CD4-positive, alpha-beta memory T cell (primary cell): Measurements from ENCODE around the gene IGFBP3. TPM values are rescaled to one million over a fixed set of nuclear protein-coding genes. Genes with fewer than 3 reads are reported as not detected.

Experiments used
- CTCF ChIA-PET: fragments of 350-600 bp; sonication (Branson Sonifier 250); formaldehyde crosslinking; loops from one replicate; lab custom pipeline; 2021; ENCODE audit warnings: inconsistent platforms; ENCODE audit not compliant: partially characterized antibody; lab: Charles Lee
- POLR2A ChIA-PET: fragments of 350-600 bp; sonication (Branson Sonifier 250); formaldehyde crosslinking; loops from one replicate; lab custom pipeline; 2021; ENCODE audit not compliant: partially characterized antibody; lab: Charles Lee
- DNase-seq, 5 donors: peaks; one replicate each; pipeline versions ENCODE4 v3.0.0 to v3.0.0-alpha.2; 2020 to 2022; ENCODE audit warnings: mixed read lengths in 1 of 5
- H3K27ac ChIP-seq: one replicate; pipeline ENCODE4 v1.7.0; 2013; ENCODE audit warnings: low read depth, low read length
- H3K27me3 ChIP-seq: 2 replicates; pipeline ENCODE4 v1.7.0; 2013; ENCODE audit warnings: mild to moderate bottlenecking, low read length, moderate library complexity; ENCODE audit not compliant: insufficient read depth
- H3K36me3 ChIP-seq: 2 replicates; pipeline ENCODE4 v1.7.0; 2013; ENCODE audit warnings: mild to moderate bottlenecking, low read length, moderate library complexity; ENCODE audit not compliant: insufficient read depth
- H3K4me1 ChIP-seq: 2 replicates; pipeline ENCODE4 v1.7.0; 2013; ENCODE audit warnings: mild to moderate bottlenecking, low read length, moderate library complexity; ENCODE audit not compliant: insufficient read depth
- H3K4me3 ChIP-seq, 2 donors: one replicate each; pipeline ENCODE4 v1.7.0; 2013; ENCODE audit warnings: low read length in 2 of 2, mild to moderate bottlenecking in 1 of 2
- H3K9me3 ChIP-seq, 2 donors: one replicate each; pipeline ENCODE4 v1.7.0; 2013; ENCODE audit warnings: low read length in 2 of 2, control low read depth in 1 of 2; ENCODE audit not compliant: control insufficient read depth in 1 of 2
- H3K27ac Mint-ChIP-seq, 7 donors: one replicate each; pipeline ENCODE4 v1.8.0; 2020 to 2021; ENCODE audit warnings: mixed read lengths in 7 of 7, mild to moderate bottlenecking in 6 of 7, inconsistent platforms in 3 of 7, moderate library complexity in 3 of 7
- H3K27me3 Mint-ChIP-seq, 2 donors: one replicate each; pipeline ENCODE4 v1.8.0; 2020 to 2021; ENCODE audit warnings: mixed read lengths in 2 of 2
- H3K36me3 Mint-ChIP-seq, 2 donors: one replicate each; pipeline ENCODE4 v1.8.0; 2020 to 2021; ENCODE audit warnings: mixed read lengths in 2 of 2, inconsistent platforms in 1 of 2, mild to moderate bottlenecking in 1 of 2
- H3K4me1 Mint-ChIP-seq, 4 donors: one replicate each; pipeline ENCODE4 v1.8.0; 2020 to 2021; ENCODE audit warnings: mixed read lengths in 4 of 4, mild to moderate bottlenecking in 1 of 4
- H3K4me3 Mint-ChIP-seq, 8 donors: one replicate each; pipeline ENCODE4 v1.8.0; 2020 to 2021; ENCODE audit warnings: mixed read lengths in 8 of 8, mild to moderate bottlenecking in 7 of 8, moderate library complexity in 6 of 8, inconsistent platforms in 3 of 8
- H3K9me3 Mint-ChIP-seq, 8 donors: one replicate each; pipeline ENCODE4 v1.8.0; 2020 to 2021; ENCODE audit warnings: mixed read lengths in 8 of 8, mild to moderate bottlenecking in 5 of 8, inconsistent platforms in 3 of 8, moderate library complexity in 1 of 8
- intact Hi-C: fragments of 100-400 bp; cut with micrococcal nuclease; formaldehyde crosslinking; loops from one replicate; pipeline ENCODE4 v1.15.1; 2023
- polyA plus RNA-seq, 2 donors: library from polyadenylated mRNA; unstranded; fragments of 300-500 nt; fragmentation: Illumina TruSeq; gene quantifications; one replicate each; pipeline ENCODE4 v1.2.3, GENCODE V29; 2021
- total RNA-seq, 2 experiments: library from RNA; stranded (reverse); gene quantifications; one replicate each; pipeline ENCODE4 v1.2.3, GENCODE V29; 2021

The IGFBP3 gene
- total and polyA plus RNA-seq, 4 experiments from 2014 or later: 10.4 to 19.0 (median 15.6) TPM

DNA sequence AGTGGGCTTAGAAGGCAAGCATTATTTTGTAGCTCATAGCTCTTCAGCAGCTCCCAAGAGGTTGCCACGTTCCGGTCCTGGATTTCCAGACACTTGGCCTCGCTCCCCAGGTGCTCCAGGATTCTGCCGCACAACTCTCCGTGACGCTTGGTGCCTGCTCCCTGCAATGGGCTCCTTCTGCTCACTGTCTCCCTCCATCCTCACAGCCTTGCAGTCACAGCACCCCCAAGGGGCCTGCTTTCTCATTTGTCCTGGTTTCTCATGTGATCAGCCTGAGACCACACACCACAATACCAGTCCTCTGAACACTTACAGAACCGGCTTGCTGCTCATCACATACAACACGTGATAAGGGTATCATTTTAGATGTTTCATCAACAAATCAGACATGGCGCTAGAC, 9.8 kb downstream of the IGFBP3 start:
- intact Hi-C loops: no loop called here
- H3K9me3 Mint-ChIP-seq: no peaks in the 10 kb centered on the region
- H3K4me3 Mint-ChIP-seq: no peak overlapping the region
- CTCF ChIA-PET: no interaction called here
- Histone ChIP-seq H3K27ac (no peak overlapping the region), H3K27me3 (no peaks in the 10 kb centered on the region), H3K9me3 (no peaks in the 10 kb centered on the region), H3K4me3 (no peak overlapping the region), H3K36me3 (no peaks in the 10 kb centered on the region), H3K4me1 (no peaks in the 10 kb centered on the region)
- H3K27me3 Mint-ChIP-seq: peaks cover 2 to 3% of the 10 kb centered on the region in 2 donors
- no peak for DNase-seq
- H3K36me3 Mint-ChIP-seq: peaks cover 0 to 1% of the 10 kb centered on the region in 2 donors
- peaks cover 0 to 4% (median 0%) of the 10 kb centered on the region in 4 donors for H3K4me1 Mint-ChIP-seq
- POLR2A ChIA-PET: no interaction called here
- H3K27ac Mint-ChIP-seq: no peak overlapping the region

DNA sequence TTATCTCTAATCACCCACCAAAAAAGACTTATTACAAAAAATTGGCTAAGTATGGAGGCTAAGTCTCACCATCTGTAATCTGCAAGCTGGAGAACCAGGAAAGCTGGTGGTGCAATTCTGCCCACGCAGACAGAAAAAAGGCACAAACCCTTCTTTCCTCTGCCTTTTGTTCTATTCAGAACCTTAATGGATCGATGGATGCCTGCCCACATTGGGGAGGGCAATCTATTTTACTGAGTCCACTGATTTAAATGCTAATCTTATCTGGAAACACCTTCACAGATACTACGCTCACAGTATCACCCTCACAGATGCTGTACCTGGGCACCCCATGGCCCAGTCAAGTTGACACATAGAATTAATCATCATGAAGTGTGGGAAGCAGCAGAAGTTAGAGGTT, 10.2 kb downstream of the IGFBP3 start:
- H3K4me1 Mint-ChIP-seq: peaks cover 0 to 2% (median 0%) of the 10 kb centered on the region in 4 donors
- ChIA-PET CTCF (no interaction called here), POLR2A (no interaction called here)
- Histone ChIP-seq H3K9me3 (no peaks in the 10 kb centered on the region), H3K27ac (no peak overlapping the region), H3K36me3 (no peaks in the 10 kb centered on the region), H3K4me1 (no peaks in the 10 kb centered on the region), H3K27me3 (no peaks in the 10 kb centered on the region), H3K4me3 (no peak overlapping the region)
- intact Hi-C loops: no loop called here
- H3K27ac Mint-ChIP-seq: no peak overlapping the region
- DNase-seq: no peak
- no peaks in the 10 kb centered on the region for H3K9me3 Mint-ChIP-seq
- no peak overlapping the region for H3K4me3 Mint-ChIP-seq
- peaks cover 2% of the 10 kb centered on the region in 2 donors for H3K27me3 Mint-ChIP-seq
- peaks cover 0 to 1% of the 10 kb centered on the region in 2 donors for H3K36me3 Mint-ChIP-seq

DNA sequence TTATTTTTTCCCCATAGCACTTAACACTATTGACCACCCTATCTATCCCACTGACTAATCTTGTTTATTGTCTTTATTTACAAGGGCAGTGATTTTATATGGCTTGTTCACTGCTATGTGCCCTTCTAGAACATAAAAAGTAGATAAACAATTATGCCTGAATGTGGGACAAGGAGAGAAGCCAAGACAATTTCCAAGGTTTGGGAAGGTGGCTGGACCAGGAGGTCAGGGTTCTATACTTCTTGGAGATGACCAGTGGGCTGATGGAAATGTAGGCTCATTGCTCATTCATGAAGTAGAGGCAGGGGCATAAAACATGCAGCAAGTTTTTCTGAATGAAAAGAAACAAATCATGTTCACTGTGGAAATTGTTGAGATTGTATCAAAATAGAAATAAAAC, 11.5 kb downstream of the IGFBP3 start:
- ChIA-PET POLR2A (no interaction called here), CTCF (no interaction called here)
- Mint-ChIP-seq H3K4me1 (no peaks in the 10 kb centered on the region), H3K27ac (no peak overlapping the region), H3K9me3 (peaks cover 0 to 5% (median 0%) of the 10 kb centered on the region in 8 donors), H3K4me3 (no peak overlapping the region), H3K36me3 (no peaks in the 10 kb centered on the region), H3K27me3 (no peaks in the 10 kb centered on the region)
- no peaks in the 10 kb centered on the region for H3K36me3 ChIP-seq
- H3K9me3 ChIP-seq: no peaks in the 10 kb centered on the region
- no peak overlapping the region for H3K27ac ChIP-seq
- no peak overlapping the region for H3K4me3 ChIP-seq
- H3K4me1 ChIP-seq: no peaks in the 10 kb centered on the region
- no peaks in the 10 kb centered on the region for H3K27me3 ChIP-seq
- intact Hi-C loops: no loop called here
- no peak for DNase-seq

DNA sequence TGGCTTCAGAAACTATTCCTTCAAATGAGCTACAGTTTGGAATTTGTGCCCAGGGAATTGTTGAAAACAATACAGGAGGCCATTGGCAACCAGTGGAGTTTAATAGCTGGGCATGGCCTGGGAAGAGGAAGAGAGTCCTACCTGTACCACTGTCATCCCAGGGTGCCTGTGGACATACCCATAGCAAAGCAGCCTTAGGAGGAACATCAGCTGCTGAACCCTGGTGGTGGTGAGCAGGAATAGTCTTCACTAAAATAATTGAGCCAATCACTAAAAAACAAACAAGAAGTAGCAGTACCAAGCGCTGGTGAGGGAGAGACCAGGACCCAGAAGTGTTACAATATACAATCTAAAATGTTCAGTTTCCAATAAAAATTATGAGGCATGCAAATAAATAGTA, 18.3 kb downstream of the IGFBP3 start:
- peaks cover 0 to 4% of the 10 kb centered on the region in 2 donors for H3K36me3 Mint-ChIP-seq
- peaks cover 0 to 17% (median 7%) of the 10 kb centered on the region in 8 donors for H3K9me3 Mint-ChIP-seq
- no peaks in the 10 kb centered on the region for H3K36me3 ChIP-seq
- no peak overlapping the region for H3K27ac ChIP-seq
- no peak overlapping the region for H3K27ac Mint-ChIP-seq
- H3K27me3 Mint-ChIP-seq: peaks cover 6 to 7% of the 10 kb centered on the region in 2 donors
- CTCF ChIA-PET: interaction anchor here (0.9 to 1.3 kb wide), 2 partner anchors 10 to 11 kb away, joined by 3 to 4 read pairs; no protein-coding TSS in a partner anchor
- no peaks in the 10 kb centered on the region for H3K4me1 Mint-ChIP-seq
- H3K4me3 ChIP-seq: no peak overlapping the region
- no peaks in the 10 kb centered on the region for H3K27me3 ChIP-seq
- POLR2A ChIA-PET: no interaction called here
- no peaks in the 10 kb centered on the region for H3K9me3 ChIP-seq
- intact Hi-C loops: no loop called here
- H3K4me3 Mint-ChIP-seq: no peak overlapping the region
- DNase-seq: no peak
- no peaks in the 10 kb centered on the region for H3K4me1 ChIP-seq

DNA sequence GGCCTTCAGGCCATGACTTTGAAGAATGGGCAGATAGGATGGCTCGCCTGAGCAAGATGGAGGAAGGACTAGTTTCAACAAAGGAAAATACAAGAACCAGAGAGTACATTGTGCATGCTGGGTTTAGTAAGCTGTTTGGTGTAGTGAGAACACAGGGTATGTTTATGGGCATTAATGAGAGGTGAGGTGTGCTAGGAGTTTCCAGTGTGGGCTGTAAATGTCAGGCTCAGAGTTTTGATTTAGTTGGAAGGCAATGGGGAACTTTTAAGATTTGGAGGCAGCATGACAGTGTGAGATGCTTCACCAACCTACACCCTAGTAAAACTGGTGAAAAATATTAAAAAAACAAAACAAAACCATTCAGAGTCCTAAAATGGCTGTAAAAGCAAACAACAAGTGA, 19.5 kb downstream of the IGFBP3 start:
- H3K4me3 ChIP-seq: no peak overlapping the region
- no peak overlapping the region for H3K4me3 Mint-ChIP-seq
- no peak for DNase-seq
- peaks cover 0 to 4% of the 10 kb centered on the region in 2 donors for H3K36me3 Mint-ChIP-seq
- ChIA-PET POLR2A (no interaction called here), CTCF (interaction anchor here (1.2 to 1.3 kb wide), 2 partner anchors 11 to 12 kb away, joined by 3 to 4 read pairs; no protein-coding TSS in a partner anchor)
- intact Hi-C loops: no loop called here
- H3K27me3 Mint-ChIP-seq: peaks cover 9 to 11% of the 10 kb centered on the region in 2 donors
- H3K27ac Mint-ChIP-seq: no peak overlapping the region
- H3K4me1 Mint-ChIP-seq: no peaks in the 10 kb centered on the region
- H3K9me3 Mint-ChIP-seq: peaks cover 0 to 17% (median 7%) of the 10 kb centered on the region in 8 donors
- no peaks in the 10 kb centered on the region for H3K4me1 ChIP-seq
- no peak overlapping the region for H3K27ac ChIP-seq
- H3K9me3 ChIP-seq: no peaks in the 10 kb centered on the region
- no peaks in the 10 kb centered on the region for H3K27me3 ChIP-seq
- H3K36me3 ChIP-seq: no peaks in the 10 kb centered on the region

DNA sequence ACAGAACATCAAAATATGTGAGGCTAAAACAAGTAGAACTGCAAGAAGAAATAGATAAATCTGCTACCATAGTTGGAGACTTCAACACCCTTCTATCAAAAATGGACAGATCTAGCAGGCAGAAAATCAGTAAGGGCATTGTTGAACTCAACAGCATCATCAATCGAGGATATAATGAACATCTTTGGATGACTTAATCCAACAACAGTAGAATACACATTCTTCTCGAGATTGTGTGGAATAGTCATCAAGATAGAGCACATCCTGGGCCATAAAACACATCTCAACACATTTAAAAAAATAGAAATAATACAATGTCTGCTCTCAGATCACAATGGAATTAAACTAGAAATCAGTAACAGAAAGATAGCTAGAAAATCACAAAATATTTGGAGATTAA, 22.9 kb downstream of the IGFBP3 start:
- Histone ChIP-seq H3K27ac (no peak overlapping the region), H3K4me3 (no peak overlapping the region), H3K27me3 (no peaks in the 10 kb centered on the region), H3K36me3 (no peaks in the 10 kb centered on the region), H3K9me3 (no peaks in the 10 kb centered on the region), H3K4me1 (no peaks in the 10 kb centered on the region)
- intact Hi-C loops: no loop called here
- Mint-ChIP-seq H3K36me3 (peaks cover 0 to 4% of the 10 kb centered on the region in 2 donors), H3K4me3 (no peak overlapping the region), H3K4me1 (no peaks in the 10 kb centered on the region), H3K9me3 (peaks cover 0 to 10% (median 3%) of the 10 kb centered on the region in 8 donors), H3K27ac (no peak overlapping the region), H3K27me3 (peaks cover 28 to 32% of the 10 kb centered on the region in 2 donors)
- CTCF ChIA-PET: interaction anchor here (3.9 kb wide), 1 partner anchor 20 kb away, joined by 10 read pairs; no protein-coding TSS in a partner anchor
- DNase-seq: no peak
- POLR2A ChIA-PET: no interaction called here

DNA sequence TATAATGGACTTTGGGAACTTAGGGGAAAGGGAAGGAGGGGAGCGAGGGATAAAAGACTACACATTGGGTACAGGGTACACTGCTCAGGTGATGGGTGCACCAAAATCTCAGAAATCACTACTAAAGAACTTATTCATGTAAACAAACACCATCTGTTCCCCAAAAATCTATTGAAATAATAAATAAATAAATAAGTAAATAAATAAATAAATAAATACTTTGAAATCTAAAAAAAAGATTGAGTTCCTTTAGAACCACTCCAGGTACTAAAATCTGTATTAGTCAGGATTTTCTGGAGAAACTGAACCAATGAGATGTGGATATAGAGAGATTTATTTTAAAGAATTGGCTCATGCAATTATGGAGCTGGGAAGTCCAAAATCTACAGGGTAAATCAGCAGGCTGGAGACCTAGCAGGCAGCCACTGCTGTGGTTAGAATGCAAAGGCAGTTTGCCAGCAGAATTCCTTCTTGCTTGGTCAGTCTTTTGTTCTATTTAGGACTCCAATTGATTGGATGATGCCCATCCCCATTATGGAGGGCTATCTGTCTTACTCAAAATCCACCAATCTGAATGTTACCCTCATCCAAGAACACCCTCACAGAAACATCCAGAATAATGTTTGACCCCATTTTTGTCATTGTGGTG, 23.9 kb downstream of the IGFBP3 start:
- no peak for DNase-seq
- ChIA-PET POLR2A (no interaction called here), CTCF (interaction anchor here (3.9 kb wide), 1 partner anchor 21 kb away, joined by 10 read pairs; no protein-coding TSS in a partner anchor)
- peaks cover 0 to 4% of the 10 kb centered on the region in 2 donors for H3K36me3 Mint-ChIP-seq
- peaks cover 26 to 38% of the 10 kb centered on the region in 2 donors for H3K27me3 Mint-ChIP-seq
- H3K9me3 ChIP-seq: no peaks in the 10 kb centered on the region
- no peak overlapping the region for H3K4me3 Mint-ChIP-seq
- H3K27ac ChIP-seq: no peak overlapping the region
- H3K4me1 Mint-ChIP-seq: no peaks in the 10 kb centered on the region
- peaks cover 0 to 3% (median 0%) of the 10 kb centered on the region in 8 donors for H3K9me3 Mint-ChIP-seq
- no peak overlapping the region for H3K27ac Mint-ChIP-seq
- no peak overlapping the region for H3K4me3 ChIP-seq
- no peaks in the 10 kb centered on the region for H3K4me1 ChIP-seq
- H3K36me3 ChIP-seq: no peaks in the 10 kb centered on the region
- H3K27me3 ChIP-seq: no peaks in the 10 kb centered on the region
- intact Hi-C loops: no loop called here
